Measurements from ENCODE around the gene IGFBP4.

Gene IGFBP4

GRCh38 chr17:40457369-40457768 lies 14.1 kb downstream of the IGFBP4 start:
- peaks cover 5% of the 10 kb centered on the region for H3K4me1 Mint-ChIP-seq (ENCODE audit: low read depth)
- H3K27me3 Mint-ChIP-seq (ENCODE audit: low read depth) = peaks cover 4% of the 10 kb centered on the region
- no peaks in the 10 kb centered on the region for H3K9me3 Mint-ChIP-seq
- H3K4me3 Mint-ChIP-seq = no peak overlapping the region
- H3K36me3 Mint-ChIP-seq (ENCODE audit: low read depth) = peaks cover 38% of the 10 kb centered on the region
- H3K27ac Mint-ChIP-seq = no peak overlapping the region

GRCh38 chr17:40457964-40458791 lies 14.9 kb downstream of the IGFBP4 start:
- Mint-ChIP-seq H3K4me1 (ENCODE audit: low read depth) (peaks cover 4% of the 10 kb centered on the region), H3K4me3 (no peak overlapping the region), H3K27me3 (ENCODE audit: low read depth) (peaks cover 4% of the 10 kb centered on the region), H3K36me3 (ENCODE audit: low read depth) (peaks cover 31% of the 10 kb centered on the region), H3K9me3 (no peaks in the 10 kb centered on the region), H3K27ac (no peak overlapping the region)

- Mint-ChIP-seq H3K4me1 (ENCODE audit: low read depth) (peaks cover 4% of the 10 kb centered on the region), H3K9me3 (no peaks in the 10 kb centered on the region), H3K4me3 (no peak overlapping the region), H3K27me3 (ENCODE audit: low read depth) (peaks cover 4% of the 10 kb centered on the region), H3K27ac (no peak overlapping the region), H3K36me3 (ENCODE audit: low read depth) (peaks cover 25% of the 10 kb centered on the region)
Observed at GRCh38 chr17:40458851-40459482, 15.7 kb downstream of the IGFBP4 start.

GRCh38 chr17:40459636-40460603 lies 16.7 kb downstream of the IGFBP4 start:
- H3K27ac Mint-ChIP-seq = no peak overlapping the region
- peaks cover 16% of the 10 kb centered on the region for H3K36me3 Mint-ChIP-seq (ENCODE audit: low read depth)
- no peaks in the 10 kb centered on the region for H3K9me3 Mint-ChIP-seq
- no peak overlapping the region for H3K4me3 Mint-ChIP-seq
- H3K4me1 Mint-ChIP-seq (ENCODE audit: low read depth) = peaks cover 4% of the 10 kb centered on the region
- peaks cover 7% of the 10 kb centered on the region for H3K27me3 Mint-ChIP-seq (ENCODE audit: low read depth)

GRCh38 chr17:40460604-40460967 lies 17.3 kb downstream of the IGFBP4 start:
- no peak overlapping the region for H3K27ac Mint-ChIP-seq
- no peaks in the 10 kb centered on the region for H3K9me3 Mint-ChIP-seq
- no peak overlapping the region for H3K4me3 Mint-ChIP-seq
- H3K36me3 Mint-ChIP-seq (ENCODE audit: low read depth) = peaks cover 14% of the 10 kb centered on the region
- peaks cover 4% of the 10 kb centered on the region for H3K4me1 Mint-ChIP-seq (ENCODE audit: low read depth)
- peaks cover 7% of the 10 kb centered on the region for H3K27me3 Mint-ChIP-seq (ENCODE audit: low read depth)

- Mint-ChIP-seq H3K27me3 (ENCODE audit: low read depth) (peaks cover 12% of the 10 kb centered on the region), H3K36me3 (ENCODE audit: low read depth) (peaks cover 9% of the 10 kb centered on the region), H3K4me1 (ENCODE audit: low read depth) (peaks cover 4% of the 10 kb centered on the region), H3K4me3 (no peak overlapping the region), H3K27ac (no peak overlapping the region), H3K9me3 (no peaks in the 10 kb centered on the region)
Observed at GRCh38 chr17:40460968-40461731, 17.9 kb downstream of the IGFBP4 start.

GRCh38 chr17:40461732-40462342 lies 18.6 kb downstream of the IGFBP4 start:
- Mint-ChIP-seq H3K4me1 (ENCODE audit: low read depth) (peaks cover 6% of the 10 kb centered on the region), H3K36me3 (ENCODE audit: low read depth) (peaks cover 9% of the 10 kb centered on the region), H3K27ac (no peak overlapping the region), H3K4me3 (no peak overlapping the region), H3K9me3 (no peaks in the 10 kb centered on the region), H3K27me3 (ENCODE audit: low read depth) (peaks cover 14% of the 10 kb centered on the region)

GRCh38 chr17:40462343-40463121 lies 19.3 kb downstream of the IGFBP4 start:
- no peak overlapping the region for H3K27ac Mint-ChIP-seq
- peaks cover 14% of the 10 kb centered on the region for H3K27me3 Mint-ChIP-seq (ENCODE audit: low read depth)
- H3K36me3 Mint-ChIP-seq (ENCODE audit: low read depth) = peaks cover 7% of the 10 kb centered on the region
- H3K4me3 Mint-ChIP-seq = no peak overlapping the region
- peaks cover 6% of the 10 kb centered on the region for H3K4me1 Mint-ChIP-seq (ENCODE audit: low read depth)
- no peaks in the 10 kb centered on the region for H3K9me3 Mint-ChIP-seq

GRCh38 chr17:40463122-40463550 lies 19.9 kb downstream of the IGFBP4 start:
- peaks cover 6% of the 10 kb centered on the region for H3K4me1 Mint-ChIP-seq (ENCODE audit: low read depth)
- H3K4me3 Mint-ChIP-seq = no peak overlapping the region
- peaks cover 14% of the 10 kb centered on the region for H3K27me3 Mint-ChIP-seq (ENCODE audit: low read depth)
- H3K36me3 Mint-ChIP-seq (ENCODE audit: low read depth) = peaks cover 6% of the 10 kb centered on the region
- no peak overlapping the region for H3K27ac Mint-ChIP-seq
- no peaks in the 10 kb centered on the region for H3K9me3 Mint-ChIP-seq

GRCh38 chr17:40464392-40464855 lies 21.2 kb downstream of the IGFBP4 start:
- Mint-ChIP-seq H3K4me1 (ENCODE audit: low read depth) (peaks cover 1% of the 10 kb centered on the region), H3K27ac (peak overlapping the region; percentile 55), H3K36me3 (ENCODE audit: low read depth) (no peaks in the 10 kb centered on the region), H3K4me3 (no peak overlapping the region), H3K9me3 (no peaks in the 10 kb centered on the region), H3K27me3 (ENCODE audit: low read depth) (peaks cover 10% of the 10 kb centered on the region)

- Mint-ChIP-seq H3K4me3 (no peak overlapping the region), H3K9me3 (no peaks in the 10 kb centered on the region), H3K27ac (no peak overlapping the region), H3K36me3 (ENCODE audit: low read depth) (no peaks in the 10 kb centered on the region), H3K4me1 (ENCODE audit: low read depth) (peaks cover 3% of the 10 kb centered on the region), H3K27me3 (ENCODE audit: low read depth) (peaks cover 14% of the 10 kb centered on the region)
Observed at GRCh38 chr17:40466298-40466971, 23.2 kb downstream of the IGFBP4 start.

GRCh38 chr17:40467281-40467867 lies 24.1 kb downstream of the IGFBP4 start:
- no peak overlapping the region for H3K4me3 Mint-ChIP-seq
- H3K4me1 Mint-ChIP-seq (ENCODE audit: low read depth) = peaks cover 5% of the 10 kb centered on the region
- no peak overlapping the region for H3K27ac Mint-ChIP-seq
- H3K36me3 Mint-ChIP-seq (ENCODE audit: low read depth) = no peaks in the 10 kb centered on the region
- H3K27me3 Mint-ChIP-seq (ENCODE audit: low read depth) = peaks cover 14% of the 10 kb centered on the region
- no peaks in the 10 kb centered on the region for H3K9me3 Mint-ChIP-seq

Data from T-helper 1 cell treated with Interleukin-12 subunit alpha and Interleukin-12 subunit beta and Interleukin-4 antibody, amounts not matched to agents 30 μg/mL and 1 μg/mL, for 36 hours (primary cell).